Iris pigment epithelial cell (primary cell): Measurements from ENCODE around the gene LRRC45.

Source experiments
- DNase-seq: peaks from one replicate; pipeline ENCODE4 v3.0.0-alpha.2; 2011; ENCODE audit warnings: low read depth

The LRRC45 gene

GRCh38 chr17:81994593-81995462, 28.3 kb upstream of the LRRC45 start:
- no peak for DNase-seq

- no peak for DNase-seq
Observed at GRCh38 chr17:81995463-81996231, 27.5 kb upstream of the LRRC45 start.

GRCh38 chr17:81996232-81996756, 26.8 kb upstream of the LRRC45 start:
- no peak for DNase-seq

- no peak for DNase-seq
Observed at GRCh38 chr17:81996757-81997441, 26.2 kb upstream of the LRRC45 start.

GRCh38 chr17:81998212-81998611, 24.9 kb upstream of the LRRC45 start:
- DNase-seq, result no peak

GRCh38 chr17:81998691-81999438, 24.2 kb upstream of the LRRC45 start:
- DNase-seq, result no peak

- DNase-seq, result no peak
Observed at GRCh38 chr17:81999587-81999975, 23.5 kb upstream of the LRRC45 start.

- DNase-seq, result no peak
Observed at GRCh38 chr17:81999976-82000802, 22.9 kb upstream of the LRRC45 start.

- DNase-seq, result no peak
Observed at GRCh38 chr17:82000803-82001570, 22.1 kb upstream of the LRRC45 start.

- no peak for DNase-seq
Observed at GRCh38 chr17:82001571-82002056, 21.5 kb upstream of the LRRC45 start.

GRCh38 chr17:82003411-82004381, 19.4 kb upstream of the LRRC45 start:
- peak; percentile 96 for DNase-seq

- no peak for DNase-seq
Observed at GRCh38 chr17:82004517-82005455, 18.3 kb upstream of the LRRC45 start.

GRCh38 chr17:82005701-82006348, 17.3 kb upstream of the LRRC45 start:
- no peak for DNase-seq

GRCh38 chr17:82006468-82007227, 16.5 kb upstream of the LRRC45 start:
- peak; percentile 43 for DNase-seq

GRCh38 chr17:82007228-82007494, 15.9 kb upstream of the LRRC45 start:
- no peak for DNase-seq

GRCh38 chr17:82007495-82008257, 15.4 kb upstream of the LRRC45 start:
- DNase-seq, result no peak
